NCI-H128 (cell line): Measurements from ENCODE around the gene PRSS57.
"Not testable (repeated sequence)": the region's sequence is repeated elsewhere in the genome, so short reads cannot be mapped to it uniquely, and the experiment has no call there.

Experiments
- DNase-seq: peaks from one replicate; lab custom pipeline; 2025; ENCODE audit not compliant: unreplicated experiment; lab: John Stamatoyannopoulos, UW

The PRSS57 gene

DNA sequence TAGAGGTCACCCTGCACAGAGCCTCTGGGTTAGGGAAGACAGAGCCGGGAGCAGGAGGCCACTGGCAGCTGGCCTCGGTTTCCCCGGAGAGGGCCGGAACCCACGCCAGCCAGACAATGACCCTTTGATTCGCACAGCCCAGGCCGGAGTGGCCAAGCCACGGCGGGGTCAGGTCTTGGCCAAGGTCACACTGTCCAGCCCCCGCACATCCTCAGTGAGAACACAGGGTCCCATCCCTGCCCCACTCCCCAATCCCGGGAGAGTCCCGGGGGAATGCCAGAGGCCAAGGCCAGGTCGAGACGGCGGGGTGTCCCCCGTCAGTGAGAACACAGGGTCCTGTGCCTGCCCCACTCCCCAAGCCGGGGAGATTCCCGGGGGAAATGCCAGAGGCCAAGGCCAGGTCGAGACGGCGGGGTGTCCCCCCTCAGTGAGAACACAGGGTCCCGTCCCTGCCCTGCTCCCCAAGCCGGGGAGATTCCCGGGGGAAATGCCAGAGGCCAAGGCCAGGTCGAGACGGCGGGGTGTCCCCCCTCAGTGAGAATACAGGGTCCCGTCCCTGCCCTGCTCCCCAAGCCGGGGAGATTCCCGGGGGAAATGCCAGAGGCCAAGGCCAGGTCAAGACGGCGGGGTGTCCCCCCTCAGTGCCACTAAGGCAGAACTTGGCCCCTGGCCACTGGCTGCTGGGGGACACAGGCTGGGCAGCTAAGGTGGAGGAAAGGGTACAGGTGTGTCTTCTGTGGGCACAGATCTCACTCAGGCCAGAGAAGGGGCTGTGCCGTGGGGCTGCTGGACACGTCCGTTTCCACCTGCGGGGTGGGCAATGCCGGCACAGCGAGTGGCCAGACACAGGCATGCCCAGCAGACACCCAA, 20.7 kb downstream of the PRSS57 start:
- DNase-seq, result no peak

DNA sequence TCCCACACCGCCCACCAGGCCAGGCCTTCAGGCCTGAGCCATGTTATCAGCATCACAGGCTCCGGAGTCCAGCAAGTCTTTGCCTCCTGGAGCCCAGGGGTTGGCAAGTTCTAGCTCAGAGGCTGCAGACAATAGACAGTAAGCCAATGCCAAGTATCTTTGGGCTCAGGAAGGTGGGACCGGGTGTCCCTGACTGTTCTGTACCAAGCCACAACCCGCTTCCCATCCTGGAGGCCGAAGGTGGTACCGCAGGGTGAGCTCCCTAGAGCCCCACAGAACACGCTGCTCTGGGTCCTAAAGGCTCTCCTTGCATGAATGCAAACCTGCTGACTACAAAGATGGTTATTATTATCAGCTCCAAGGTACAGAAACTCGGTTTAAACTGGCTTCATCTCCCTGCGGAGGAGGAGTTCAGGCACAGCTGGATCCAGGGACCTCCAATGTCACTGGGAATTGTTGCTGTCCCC, 24.6 kb downstream of the PRSS57 start:
- no peak for DNase-seq

DNA sequence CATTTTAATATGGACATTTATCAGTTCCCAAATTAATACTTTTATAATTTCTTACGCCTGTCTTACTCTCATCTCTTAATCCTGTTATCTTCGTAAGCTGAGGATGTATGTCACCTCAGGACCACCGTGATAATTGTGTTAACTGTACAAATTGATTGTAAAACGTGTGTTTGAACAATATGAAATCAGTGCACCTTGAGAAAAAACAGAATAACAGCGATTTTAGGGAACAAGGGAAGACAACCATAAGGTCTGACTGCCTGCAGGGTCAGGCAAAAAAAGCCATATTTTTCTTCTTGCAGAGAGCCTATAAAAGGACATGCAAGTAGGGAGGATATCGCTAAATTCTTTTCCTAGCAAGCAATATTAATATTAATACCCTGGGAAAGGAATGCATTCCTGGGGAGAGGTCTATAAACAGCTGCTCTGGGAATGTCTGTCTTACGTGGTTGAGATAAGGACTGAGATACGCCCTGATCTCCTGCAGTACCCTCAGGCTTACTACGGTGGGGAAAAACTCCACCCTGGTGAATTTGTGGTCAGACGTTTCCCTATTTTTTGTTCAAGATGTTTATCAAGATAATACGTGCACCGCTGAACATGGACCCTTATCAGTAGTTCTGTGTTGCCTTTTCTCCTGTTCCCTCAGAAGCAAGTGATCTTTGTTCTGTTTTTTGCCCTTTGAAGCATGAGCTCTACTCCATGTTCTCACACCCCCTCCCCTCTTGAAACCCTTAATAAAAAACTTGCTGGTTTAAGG, 26.4 kb downstream of the PRSS57 start:
- DNase-seq, result not testable (repeated sequence)

DNA sequence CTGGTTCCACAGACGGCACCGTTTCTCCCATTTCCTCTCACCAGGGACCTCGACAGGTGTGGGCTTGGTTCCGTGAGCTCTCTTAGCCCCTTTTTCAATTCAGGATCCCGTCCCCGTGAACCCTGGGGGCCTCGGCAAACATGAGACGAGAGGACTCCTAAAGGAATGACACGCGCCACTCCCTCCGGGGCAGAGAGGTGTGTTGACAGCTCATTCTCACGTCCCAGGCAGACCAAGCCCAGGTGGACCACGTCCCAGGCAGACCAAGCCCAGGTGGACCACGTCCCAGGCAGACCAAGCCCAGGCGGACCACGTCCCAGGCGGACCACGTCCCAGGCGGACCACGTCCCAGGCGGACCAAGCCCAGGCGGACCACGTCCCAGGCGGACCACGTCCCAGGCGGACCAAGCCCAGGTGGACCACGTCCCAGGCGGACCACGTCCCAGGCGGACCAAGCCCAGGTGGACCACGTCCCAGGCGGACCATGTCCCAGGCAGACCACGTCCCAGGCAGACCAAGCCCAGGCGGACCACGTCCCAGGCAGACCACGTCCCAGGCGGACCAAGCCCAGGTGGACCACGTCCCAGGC, 28.2 kb downstream of the PRSS57 start:
- not testable (repeated sequence) for DNase-seq

DNA sequence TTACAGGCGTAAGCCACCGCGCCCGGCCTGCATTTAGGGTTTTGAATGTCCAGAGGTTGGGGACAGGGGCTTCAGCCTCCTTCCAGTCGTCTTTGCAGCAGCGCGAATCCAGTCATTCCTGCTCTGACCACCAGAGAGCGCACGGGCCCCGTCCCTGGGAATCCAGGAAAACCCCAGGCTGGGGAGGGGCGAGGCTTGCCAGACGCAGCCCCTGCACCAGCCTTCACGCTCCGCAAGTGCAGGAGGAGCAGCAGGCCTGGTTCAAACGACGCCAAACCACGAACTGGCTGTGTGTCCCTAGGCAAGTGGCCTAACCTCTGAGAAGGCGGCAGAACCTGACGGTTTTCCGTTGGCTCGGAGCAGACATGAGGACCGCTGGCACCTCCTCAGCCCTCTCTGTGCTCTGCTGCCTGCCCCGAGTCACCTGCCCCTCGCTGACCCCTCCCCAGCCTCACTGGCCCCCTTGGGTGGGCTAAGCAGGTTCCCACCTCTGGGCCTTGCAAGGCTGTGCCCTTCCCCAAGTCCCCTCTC, 30.3 kb downstream of the PRSS57 start:
- peak; percentile 71 for DNase-seq

DNA sequence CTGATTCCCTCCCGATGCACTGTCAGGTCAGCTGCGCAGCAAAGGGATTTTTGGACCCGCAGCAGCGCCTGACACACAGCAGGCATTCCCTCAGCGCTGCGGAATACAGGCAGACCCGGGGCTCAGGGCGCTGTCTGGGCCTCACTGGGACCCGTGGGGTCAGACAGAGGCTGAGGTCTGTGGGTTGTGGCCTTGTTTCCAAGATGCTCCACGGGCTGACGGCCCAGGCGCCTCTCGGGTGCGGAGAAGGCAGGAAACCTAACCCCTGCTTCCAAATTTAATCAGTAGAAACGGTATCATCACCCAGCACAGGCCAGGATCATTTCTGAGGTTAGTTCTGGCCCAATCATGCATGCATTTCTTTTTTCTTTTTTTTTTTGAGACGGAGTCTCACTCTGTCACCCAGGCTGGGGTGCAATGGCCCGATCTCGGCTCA, 31.6 kb downstream of the PRSS57 start:
- DNase-seq, result no peak

DNA sequence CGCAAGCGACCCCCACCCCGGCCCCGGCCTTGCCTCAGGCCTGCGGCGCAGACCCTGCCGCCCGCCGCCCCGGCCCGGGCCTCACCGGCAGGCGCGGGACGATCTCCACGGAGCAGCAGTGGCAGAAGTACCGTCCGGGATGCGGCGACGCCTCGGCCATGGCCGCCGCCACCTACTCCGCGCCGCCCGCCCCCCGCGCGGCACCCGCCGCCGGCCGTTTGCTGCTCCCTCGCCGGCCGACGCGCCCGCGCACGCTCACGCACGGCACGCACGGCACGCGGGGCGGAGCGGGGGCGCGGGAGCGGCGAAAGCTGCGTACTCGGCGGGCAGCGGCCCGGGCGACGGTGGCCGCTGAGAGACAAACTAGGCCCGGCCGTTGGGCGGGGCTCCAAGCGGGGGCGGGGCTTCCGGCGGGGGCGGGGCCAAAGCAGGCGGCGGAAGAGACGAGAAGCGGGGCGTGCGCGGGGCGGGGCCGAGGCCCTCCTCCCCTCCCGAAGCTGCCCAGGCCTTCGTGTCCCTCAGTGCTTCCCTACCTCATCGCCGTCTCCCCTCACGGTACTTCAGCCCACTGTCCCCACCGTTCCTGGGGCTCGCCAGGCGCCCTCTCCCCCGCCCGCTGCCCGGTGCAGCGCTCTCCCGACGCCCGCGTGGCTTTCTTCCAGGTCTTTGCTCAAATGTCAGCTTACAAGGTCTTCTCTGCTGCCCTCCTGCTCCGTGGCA, 32.1 kb downstream of the PRSS57 start, which contains the start of gene RNF126:
Gene RNF126 (minus strand): TSS at position 253 of the 720 bp plus-strand sequence. CDS start 93 bp downstream, at position 160.
- DNase-seq, result peak; percentile 79

DNA sequence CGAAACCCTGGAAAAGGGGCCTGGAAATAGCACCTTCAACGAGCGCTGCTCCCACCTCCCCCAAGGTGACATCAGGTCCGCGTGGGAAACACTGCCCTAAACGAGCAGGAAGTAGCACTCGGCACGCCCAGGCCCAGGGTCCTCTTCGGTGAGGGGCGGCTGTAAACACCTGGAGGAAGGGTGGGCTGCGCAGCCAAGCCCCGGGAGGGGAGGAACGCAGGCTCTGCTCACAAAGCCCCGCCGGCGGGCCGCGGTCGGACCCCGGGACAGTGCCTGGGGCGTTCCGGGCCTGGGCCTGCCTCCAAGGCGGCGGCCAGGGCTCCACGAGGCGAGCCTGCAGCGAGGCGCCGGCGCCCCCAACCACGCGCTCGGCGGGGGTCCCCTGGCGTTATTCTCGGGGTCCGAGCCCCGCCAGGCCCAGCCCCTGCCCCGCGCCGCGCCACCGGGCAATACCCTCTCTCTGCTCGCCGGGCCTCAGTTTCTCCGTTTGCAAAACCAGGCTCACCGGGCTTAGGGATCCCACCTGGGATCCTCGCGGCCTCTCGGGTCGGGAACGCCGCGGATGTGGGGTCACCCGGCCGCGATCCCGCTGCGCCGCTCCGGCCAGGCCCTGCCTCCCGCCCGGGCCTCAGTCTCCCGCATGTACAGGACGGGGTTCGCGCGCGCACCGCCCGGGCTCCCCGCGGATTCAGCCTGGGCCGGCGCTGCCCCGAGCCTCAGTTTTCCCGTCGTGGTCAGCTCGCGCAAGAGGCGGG, 32.9 kb downstream of the PRSS57 start:
- no peak for DNase-seq

DNA sequence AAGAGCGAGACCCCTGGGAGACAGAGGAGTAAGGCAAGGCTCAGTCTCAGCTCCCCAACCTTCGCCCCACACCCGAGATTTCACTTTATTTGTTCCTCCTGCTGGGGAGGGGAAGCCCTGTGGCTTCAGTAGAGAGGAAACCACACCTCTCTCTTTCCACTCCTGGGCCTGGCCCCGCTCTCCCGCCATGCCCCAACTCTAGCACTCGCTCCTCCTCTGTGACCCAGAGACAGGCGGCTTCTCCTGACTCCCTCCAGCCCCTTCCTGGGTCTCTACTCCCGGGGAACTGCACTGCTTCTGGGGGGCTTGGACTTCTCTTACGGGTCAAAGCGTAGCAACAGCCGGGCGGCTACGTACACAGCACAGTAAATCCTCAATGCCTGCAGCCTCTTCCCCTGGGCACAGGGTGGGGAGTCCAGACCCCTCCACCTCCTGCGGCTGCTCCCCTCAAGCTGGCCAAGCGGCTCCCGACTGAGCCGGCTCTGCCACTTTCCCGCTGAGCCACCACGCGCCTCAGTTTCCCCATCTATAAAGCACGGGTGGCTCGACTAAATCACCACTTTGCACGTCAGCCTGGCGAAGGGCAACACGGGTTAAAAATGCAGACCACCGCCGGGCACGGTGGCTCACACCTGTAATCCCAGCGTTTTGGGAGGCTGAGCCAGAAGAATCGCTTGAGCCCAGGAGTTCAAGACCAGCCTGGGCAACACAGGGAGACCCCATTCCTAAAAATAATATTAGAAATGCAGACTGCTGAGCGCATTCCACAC, 33.6 kb downstream of the PRSS57 start:
- DNase-seq, result no peak

DNA sequence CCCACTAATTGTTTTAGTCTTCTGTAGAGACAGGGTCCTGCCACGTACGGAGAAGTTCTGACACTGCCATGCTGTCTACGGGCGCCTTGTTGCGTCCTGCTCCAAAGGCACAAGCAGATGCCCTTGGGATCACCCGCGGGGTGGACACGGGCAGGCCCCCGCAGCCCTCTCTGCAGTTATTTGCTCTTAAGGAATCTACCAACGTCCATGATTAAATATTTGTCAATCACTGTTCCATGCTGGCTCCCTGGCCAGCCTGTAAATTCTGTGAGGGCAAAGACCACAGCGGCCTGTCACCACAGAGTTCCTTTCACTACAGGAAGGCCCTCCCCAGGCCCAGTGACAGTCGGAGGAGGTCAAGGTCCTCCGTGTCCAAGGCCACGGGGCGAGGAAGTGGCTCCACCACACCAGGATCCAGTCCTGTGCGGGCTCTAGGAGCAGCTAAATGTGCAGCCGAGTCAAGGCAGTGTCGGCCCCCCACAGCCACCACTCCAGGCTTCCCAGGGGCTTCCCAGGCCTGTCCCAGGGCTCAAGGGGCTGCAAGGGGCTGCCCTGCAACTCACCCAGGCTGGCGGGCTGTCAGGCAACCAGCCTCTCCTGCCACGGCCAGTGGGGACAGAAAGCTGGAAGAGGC, 34.3 kb downstream of the PRSS57 start:
- no peak for DNase-seq

DNA sequence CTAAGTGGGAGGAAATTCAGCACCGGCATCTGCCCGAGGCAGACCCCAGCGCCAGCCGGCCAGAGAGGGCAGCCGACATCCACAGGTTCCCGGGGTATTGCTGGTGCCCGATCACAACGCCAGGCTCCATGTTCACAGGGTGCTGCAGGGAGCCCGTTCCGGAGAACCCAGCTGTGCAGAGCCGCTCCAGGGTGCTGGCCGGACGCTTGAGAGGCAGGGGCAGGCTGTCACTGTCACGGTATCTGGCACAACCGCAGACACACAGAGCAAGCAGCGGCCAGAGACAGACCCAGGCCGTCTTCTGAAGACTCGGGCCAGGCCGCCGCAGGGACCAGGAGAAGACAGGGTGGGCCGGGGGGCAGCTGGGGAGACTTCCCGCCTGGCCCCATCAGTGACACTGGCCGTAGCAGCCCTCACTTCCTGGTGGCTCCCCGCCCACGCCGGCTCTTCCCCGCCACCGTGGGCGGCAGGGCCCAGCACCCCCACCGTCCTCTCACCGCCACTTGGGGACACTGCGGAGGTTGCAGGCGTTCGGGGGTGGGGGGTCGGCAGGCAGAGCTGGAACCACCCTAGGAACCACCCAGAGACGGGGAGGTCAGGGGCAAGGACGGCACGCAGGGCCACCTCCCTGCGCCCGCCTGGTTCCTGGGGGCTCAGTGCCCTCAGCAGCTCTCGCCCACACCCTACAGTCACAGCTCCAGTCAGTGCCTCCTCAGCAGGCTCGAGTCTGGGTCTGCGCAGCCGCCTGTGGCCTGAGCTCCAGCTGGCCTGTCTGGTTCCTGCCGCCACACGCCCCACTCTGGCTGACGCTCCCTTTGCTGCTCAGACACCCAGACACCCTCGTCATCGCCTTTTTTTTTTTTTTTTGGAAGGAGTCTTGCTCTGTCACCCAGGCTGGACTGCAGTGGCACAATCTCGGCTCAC, 36.1 kb downstream of the PRSS57 start:
- DNase-seq, result no peak

DNA sequence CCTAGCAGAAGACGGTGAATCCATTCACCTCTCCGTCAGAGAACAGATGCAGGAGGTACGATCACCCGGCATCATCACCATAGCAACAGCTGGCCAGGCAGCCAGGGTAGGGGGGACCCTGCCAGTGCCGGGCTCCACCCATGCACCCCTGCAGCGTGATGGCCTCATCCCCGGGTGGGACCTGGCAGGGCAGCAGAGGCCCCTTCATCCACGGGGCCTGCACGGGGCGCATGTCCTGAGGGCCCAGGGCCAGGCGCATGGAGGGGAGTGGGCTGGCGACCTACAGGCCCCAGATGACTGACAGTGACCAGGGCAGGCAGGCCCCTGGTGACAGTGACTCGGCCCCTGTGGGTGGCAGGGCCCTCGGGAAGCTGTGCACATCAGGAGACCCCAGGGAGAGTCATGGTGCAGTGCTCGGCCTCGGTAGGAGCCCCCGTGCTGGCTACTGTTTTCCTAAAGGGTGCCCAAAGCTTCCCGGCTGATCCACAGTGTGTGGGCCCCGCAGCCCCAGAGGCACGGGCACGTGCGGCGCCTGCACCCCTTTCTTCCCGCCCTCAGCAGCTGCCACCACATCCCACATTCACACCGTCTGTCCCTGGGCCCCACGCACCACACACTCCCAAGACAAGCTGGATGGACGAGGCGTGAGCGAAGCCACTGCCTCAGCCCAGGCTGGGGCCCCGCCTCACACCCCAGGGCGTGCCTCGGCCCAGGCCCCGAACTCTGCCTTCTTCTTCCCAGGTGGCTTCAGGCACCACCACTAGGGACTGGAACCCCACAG, 37.0 kb downstream of the PRSS57 start:
- DNase-seq, result no peak

DNA sequence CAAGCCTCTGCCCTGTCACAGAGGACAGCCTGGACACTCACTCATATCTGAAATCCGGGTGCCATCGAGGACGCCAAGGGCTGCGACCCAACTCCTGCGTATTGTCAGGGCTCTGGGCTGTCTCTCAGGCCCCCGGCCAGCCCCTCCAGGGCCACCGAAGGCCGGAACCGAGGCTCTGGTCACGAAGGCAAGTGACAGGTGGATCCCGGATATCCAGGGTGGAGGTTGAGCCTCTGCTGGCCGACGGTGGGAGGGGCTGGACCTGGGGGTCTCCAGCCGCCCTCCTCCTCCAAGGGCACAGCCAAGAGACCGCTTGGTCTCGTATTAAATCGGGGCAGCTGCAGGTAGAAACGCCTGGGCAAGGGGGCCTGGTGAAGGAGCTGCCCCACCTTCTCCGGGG, 37.6 kb downstream of the PRSS57 start:
- DNase-seq, result no peak

DNA sequence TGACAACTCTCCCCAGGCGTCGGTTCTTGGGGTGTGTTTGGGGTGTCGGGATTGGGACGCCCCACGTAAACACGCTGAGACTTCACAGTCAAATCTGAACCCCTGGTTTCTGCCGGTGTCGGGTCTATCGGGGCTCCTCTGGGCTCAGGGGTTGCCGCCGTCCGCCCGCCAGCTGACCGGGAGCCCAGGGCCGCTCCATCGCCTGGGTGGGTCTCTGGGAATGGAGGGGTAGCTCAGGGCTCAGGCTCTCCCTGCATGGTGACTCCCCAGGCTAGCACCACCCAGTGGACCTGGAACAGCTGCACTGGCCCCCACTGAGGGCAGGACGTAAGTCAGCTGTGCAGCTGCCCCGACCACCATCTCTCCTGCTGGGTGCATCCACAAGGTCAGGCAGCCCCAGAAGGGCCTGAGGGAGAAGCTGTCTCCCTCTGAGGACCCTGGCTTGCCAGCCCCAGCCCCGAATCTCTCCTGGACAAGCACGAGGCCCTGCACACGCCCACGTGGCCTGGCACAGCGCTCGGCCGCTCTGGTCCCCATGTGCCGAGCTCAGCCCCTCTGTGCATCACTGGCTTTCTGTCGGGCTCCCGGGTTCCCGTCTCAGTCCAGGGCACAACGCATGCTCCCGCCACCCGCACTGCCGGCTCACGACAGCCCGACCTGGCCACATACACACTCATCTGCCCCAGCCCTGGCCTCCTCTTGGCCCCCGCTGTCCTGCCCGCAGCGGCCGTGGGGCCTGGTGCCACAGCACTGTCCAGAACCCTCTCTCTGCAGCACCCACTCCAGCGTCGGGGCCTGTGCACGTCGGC, 38.3 kb downstream of the PRSS57 start:
- no peak for DNase-seq

DNA sequence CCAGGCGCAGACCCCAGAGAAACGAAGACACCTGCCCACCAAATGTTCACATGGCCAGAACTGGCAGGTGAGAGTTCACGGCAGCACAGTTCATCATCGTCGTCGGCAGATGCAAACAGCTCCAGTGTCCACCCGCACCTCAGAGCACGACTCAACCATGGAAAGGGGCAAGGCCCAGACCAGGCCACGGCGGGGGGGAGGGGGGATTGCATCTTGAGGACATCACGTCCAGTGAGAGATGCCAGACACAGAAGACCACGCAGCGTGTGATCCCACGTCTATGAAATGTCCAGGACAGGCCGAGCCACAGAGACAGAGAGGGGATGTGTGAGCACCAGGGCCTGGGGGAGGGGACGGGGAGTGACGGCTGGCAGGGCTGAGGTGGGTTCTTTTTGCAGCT, 39.6 kb downstream of the PRSS57 start:
- no peak for DNase-seq

DNA sequence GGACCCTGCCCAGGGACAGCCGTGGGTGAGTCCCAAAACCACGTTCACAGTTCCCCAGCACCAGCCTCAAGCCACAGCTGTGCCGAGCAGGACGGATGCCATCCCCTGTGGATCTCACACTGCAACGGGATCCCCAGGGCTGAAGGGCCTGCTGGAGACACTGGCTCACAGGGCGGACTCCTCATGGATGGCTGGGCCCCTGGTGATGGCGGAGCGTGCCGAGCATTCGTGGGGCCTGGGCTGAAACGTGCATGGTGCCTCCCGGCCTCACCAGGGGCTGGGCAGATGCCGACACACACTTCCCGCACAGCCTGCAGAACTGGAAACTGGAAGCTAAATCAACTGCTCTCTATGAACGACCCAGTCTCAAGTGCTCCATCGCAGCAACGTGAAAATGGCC, 41.8 kb downstream of the PRSS57 start:
- DNase-seq, result no peak
